IPS-18c (cell line): ENCODE results near the gene MBD6.
A peak's percentile ranks its signal among the peaks of the same experiment; 100 is the strongest.

ENCODE experiments used
- H3K4me3 ChIP-seq: 2 replicates; pipeline ENCODE4 v1.7.0; 2013; ENCODE audit warnings: low read depth, mild to moderate bottlenecking, low read length, moderate library complexity; ENCODE audit not compliant: insufficient read depth
- H3K9me3 ChIP-seq: one replicate; pipeline ENCODE4 v1.6.1; 2013; ENCODE audit warnings: mild to moderate bottlenecking, low read length, moderate library complexity; ENCODE audit not compliant: control insufficient read depth, insufficient read depth

The MBD6 gene

DNA sequence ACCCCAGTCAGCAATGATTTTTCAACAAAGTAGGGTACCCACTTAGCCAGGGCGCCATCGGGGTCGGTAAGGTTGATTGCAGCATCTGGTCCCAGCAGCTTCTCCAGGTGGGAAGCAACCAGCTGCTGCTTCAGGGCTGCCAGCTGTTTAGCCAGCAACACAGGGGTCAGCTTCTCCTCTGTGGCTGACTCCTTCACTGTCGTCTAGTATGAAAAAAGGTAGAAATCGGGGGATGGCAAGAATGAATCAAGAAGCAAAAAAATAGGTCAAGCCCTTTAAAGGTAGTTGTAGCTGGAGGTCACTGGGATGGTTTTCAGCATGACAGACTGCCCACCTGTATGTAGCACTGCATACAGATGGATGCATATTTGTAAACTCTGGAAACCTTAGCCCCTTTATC, 11.6 kb downstream of the MBD6 start:
- no peaks in the 10 kb centered on the region for H3K9me3 ChIP-seq
- no peak overlapping the region for H3K4me3 ChIP-seq

DNA sequence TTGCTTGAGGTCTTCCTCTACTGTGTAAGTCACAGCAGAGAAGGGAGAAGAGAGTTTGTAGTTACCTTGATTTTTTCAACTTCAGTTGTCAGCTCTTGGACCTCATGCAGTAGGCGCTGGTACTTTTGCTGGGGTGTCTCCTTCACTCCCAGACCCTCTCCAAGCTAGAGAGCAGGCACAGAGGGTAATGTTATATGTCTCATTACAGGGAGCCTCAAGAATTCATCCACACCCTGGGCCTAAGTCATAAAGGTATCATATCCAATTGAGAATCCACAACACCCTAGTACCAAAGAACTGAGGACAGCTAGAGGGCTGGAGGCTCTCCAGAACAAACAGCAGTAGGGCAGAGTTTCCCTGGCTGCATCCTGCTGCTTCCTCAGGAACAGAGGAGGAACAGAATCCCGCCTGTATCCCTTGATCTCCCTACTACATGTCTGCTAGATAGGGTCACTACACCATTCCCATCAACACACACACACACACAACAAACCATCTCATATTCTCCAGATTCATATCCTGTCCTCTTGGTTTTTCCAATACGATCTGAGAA, 12.4 kb downstream of the MBD6 start:
- H3K9me3 ChIP-seq = no peaks in the 10 kb centered on the region
- H3K4me3 ChIP-seq = no peak overlapping the region

DNA sequence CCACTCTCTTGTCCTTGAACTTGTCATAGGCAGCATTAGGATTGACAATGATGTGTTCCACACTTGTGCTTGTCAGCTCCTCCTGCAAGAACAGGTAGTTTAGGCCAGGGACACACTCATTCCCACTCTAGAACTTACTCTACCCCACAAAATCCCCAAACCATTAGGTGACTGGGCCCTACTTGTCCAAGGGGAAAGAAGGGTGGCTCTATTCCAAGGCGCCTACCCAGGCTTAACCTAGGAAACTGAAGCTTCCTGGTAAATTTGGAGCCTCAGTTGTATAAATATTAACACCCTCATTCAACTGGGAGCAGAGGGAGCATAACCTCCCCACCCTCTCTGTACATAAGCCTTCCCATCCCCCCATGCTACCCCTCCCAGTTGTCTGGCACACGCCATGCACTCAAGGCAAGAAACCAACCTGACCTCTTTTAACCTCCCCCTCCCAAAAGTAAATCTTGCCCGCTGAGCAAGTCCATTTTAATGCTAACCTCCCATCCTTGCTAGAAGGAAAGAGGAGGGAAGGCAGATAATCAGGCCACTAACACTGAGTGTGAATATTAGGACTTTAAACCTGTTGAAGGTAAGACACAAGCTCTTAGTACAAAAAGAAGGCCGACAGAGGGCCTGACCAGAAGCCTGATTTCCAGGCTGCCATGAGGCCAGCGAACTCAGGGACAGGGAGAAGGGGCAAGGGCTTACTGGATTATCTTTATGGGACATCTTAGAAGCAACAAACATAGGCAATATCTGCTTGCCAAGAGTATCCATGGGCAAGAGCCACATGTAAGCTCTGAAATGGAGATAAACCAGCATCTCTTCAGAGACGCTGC, 13.4 kb downstream of the MBD6 start:
- Histone ChIP-seq H3K9me3 (no peaks in the 10 kb centered on the region), H3K4me3 (no peak overlapping the region)

DNA sequence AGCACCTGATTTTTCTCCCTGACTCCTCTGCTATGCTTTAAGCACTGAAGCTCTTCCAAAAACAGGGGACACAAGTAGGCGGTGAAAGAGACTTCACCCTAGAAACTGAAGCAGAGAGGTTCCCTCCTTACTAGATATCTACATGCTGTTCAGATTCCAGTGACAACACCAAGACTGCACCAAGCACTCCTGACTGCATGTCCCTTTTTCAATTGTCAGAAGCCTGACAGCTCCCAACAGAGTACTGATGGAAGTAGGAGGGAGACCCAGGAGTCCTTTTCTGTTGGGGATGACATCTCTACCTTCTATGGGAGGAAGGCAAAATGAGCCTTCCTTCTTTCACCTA, 13.9 kb downstream of the MBD6 start:
- H3K4me3 ChIP-seq = no peak overlapping the region
- no peaks in the 10 kb centered on the region for H3K9me3 ChIP-seq

DNA sequence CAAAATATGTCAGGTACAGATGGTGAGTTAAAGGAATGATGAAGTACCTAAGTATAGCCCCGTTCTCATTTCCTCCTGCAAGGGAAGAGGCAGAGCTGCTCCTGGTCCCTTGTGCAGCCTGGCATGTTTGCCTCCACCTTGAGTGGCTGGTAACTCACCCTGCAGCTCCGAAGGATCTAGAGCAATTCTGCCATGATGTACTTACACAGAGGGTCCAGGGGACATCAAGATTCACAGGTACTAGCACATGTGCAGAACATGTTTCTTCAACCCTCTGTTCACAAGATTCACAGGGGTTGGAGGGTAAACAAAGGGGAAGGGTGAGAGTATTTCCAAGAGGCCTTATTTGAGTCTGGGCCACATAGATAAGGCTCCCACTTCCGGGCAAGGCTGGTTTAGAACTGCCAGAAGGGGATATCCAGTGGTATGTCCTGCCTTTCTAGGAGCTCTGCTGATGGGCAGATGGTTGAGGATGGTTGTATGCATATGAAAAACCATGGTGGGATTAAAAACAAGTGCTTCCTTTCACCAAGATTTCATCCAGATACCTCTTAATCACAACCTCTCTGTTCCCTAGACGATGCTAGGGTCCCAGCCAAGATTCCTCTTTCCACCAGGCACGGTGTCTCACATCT, 16.6 kb downstream of the MBD6 start:
- Histone ChIP-seq H3K4me3 (no peak overlapping the region), H3K9me3 (no peaks in the 10 kb centered on the region)

DNA sequence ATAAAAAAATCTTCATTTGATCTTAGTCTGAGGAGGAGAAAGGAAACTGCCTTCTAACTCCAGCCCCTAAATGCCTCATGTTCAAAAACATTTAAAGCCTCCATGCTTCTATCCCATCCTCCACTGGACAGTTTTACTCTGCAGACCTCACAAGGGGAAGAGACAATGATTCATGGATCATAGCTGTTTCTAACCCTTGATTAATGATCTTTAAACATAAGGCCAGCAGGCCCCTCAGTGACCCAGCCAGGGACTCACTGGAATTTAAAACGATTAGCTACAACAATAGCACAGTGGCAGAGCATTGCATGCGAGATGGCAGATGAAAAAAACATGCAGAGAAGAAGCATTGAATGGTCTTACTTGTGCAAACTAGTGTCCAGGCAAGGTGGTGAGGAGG, 18.4 kb downstream of the MBD6 start:
- no peak overlapping the region for H3K4me3 ChIP-seq
- no peaks in the 10 kb centered on the region for H3K9me3 ChIP-seq

DNA sequence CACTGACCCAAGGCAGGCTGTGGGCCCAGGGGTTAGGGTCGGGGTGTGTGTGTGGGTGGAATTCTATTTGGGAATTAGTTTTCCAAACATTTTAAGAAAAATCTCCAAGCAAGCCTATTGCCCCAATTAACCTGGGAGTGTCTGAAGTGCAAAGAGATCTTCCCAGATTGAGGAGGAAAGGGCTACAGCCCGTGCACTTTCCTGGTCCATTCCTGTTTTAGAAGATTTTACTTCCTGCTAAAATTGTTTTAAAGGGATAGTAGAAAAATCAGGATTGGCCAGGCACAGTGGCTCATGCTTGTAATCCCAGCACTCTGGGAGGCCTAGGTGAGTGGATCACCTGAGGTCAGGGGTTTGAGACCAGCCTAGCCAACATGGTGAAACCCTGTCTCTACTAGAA, 19.1 kb downstream of the MBD6 start:
- Histone ChIP-seq H3K9me3 (no peaks in the 10 kb centered on the region), H3K4me3 (no peak overlapping the region)

DNA sequence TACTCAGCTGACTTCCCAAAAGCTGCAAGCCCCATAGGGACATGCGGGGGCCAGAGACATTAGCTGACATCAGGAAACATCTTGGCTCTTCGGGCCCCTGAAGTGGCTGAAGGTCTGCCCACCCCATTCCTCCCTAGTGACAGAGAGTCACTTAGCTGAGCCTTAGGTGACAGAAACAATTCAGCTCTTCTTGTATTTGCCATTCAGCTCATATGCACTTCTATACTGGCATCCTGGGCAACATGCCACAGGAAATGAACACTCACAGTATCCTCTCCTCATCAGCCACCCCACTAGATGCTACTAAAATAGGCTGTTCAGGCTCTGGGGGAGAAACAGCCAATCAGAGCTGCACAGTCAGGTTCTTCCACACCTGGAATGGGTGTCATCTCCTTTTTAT, 21.0 kb downstream of the MBD6 start:
- H3K4me3 ChIP-seq = no peak overlapping the region

DNA sequence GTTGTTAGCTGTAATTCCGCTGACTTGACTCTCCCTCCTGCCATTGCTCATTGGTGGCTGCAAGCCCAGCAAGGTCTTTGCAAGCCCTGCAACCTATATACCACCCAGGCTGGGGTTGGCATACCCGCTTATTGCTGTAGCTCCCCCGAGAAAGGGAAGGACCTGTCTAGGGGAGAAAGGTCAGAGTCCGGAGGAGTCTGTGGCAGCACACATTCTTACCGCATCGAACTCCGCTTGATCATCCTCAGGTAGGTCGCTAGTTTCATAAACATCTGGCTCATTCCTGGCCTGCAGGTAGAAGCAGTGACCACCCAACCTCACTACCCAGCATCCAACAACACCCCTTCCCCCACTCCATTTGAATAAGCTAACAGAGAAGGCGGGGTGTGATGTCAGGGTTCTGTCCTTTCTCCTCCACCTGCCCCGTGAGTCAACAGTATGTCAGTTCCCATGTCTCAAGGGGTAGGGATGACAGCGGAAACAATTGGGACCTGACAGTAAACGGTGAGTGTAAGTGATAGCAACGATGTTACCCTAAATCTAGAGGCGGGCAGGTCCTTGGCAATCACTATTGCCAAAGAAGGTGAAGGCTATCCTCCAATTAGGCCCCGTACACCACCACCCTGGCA, 23.3 kb downstream of the MBD6 start:
- Histone ChIP-seq H3K9me3 (no peaks in the 10 kb centered on the region), H3K4me3 (peak overlapping the region; percentile 88)

More for the DNA sequence above, 21.0 kb downstream of the MBD6 start:
- H3K9me3 ChIP-seq = no peaks in the 10 kb centered on the region

DNA sequence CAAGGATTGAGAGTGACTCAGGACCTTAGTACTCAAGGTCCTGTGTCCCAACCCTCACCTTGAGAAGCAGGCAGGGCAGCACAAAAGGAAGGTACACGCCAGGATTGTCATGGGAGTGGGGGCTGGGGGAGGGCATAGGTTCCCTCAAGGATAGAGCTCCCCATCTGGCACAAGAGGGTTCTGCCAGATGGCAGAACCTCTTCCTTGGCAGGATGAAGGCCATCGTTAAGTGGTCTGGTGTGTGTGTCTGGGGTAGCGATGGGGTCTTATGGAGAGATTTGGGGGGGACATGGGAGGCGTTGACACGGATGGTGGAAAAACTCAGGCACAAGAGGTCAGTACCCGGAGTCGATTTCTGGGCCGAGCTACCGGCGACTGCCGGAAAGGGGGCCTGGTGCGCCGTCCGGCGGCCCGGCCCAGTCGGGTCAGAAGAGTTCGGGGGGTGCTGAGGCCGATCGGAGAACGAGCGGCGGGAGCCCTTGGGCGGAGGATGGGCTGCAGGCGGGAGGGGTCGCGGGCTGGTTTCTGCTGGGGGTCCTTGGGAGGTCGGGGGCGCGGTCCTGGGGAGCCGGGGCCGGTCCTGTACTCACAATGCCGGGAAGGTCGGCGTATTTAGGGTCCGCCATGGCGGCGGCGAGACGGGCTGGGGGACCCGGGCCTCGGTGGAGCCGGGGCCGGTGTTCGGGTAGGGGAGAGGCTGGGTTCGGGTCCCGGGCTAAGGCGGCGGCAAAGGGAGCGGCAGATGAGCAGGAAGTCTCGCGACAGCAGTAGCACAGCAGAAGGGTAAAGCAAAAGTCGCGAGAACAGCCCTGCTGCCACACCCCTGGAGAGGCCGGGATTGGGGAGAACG, 24.0 kb downstream of the MBD6 start, which contains the start of gene DCTN2:
Gene DCTN2, minus strand, starts transcription at position 755 of the 850 bp plus-strand sequence. Its CDS starts 129 bp downstream, at position 626.
- H3K9me3 ChIP-seq = no peaks in the 10 kb centered on the region

DNA sequence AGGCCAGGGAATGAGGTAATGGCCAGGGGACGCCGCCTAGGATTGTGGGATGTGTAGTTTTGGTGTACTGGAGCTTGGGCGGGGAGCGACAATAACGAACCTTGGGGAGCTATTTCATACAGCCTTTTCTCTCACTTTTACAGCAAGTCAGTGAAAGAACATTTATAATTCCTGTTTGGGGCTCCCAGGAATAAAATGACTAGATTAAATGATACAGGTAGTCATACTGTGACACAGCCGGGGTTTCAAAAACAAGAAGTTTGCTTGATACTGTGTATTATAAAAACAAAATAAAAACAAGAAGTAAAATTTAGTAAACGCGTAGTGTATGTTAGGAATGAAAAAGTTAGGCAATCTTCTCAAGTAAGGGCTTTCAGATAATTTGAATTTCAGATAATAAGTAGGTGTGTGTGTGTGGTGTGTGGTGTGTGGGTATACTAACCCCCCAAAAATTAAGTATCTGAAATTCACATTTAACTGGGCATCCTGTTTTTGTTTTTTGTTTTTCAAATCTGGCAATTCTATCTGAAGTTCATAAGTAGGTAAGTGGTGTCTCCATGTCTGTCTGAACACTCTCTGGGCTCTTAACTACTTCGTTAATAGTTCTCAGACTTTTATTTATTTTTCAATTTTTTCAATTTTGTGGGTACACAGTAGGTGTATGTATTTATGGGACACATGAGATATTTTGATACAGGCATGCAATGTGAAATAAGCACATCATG, 24.8 kb downstream of the MBD6 start:
- Histone ChIP-seq H3K9me3 (no peaks in the 10 kb centered on the region), H3K4me3 (no peak overlapping the region)

More for the DNA sequence above, 24.0 kb downstream of the MBD6 start, which contains the start of gene DCTN2:
- peak within 1 kb of the TSS; percentile 88 for H3K4me3 ChIP-seq

DNA sequence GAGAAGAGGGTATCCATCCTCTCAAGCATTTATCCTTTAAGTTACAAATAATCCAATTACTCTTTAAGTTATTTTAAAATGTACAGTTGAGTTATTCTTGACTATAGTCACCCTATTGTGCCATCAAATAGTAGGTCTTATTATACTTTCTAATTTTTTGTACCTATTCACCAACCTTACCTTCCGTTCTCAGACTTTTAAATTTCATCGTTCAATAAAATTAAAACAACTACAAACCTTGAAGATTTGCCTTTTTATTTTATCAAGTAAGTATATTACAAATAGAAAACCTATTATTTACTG, 25.3 kb downstream of the MBD6 start:
- Histone ChIP-seq H3K9me3 (no peaks in the 10 kb centered on the region), H3K4me3 (no peak overlapping the region)

DNA sequence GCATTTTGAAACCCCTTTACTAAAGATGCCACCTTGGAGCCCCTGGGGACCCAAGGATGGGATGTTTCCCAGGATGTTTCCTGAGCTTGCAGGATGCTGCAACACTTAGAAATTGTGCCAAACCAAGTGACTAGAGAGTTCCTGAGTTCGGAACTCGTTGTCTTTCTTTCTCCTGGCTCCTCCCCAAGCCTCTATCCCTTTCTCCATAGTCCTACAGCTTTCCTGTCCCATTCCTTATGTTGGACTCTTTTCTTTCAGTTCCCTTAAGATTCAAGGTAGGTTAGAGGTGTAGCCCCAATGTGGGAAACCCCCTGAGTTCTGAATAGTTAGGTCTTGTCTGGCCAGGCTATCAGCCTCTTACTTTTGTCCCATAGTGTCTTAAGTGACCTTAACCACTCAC, 25.9 kb downstream of the MBD6 start:
- no peaks in the 10 kb centered on the region for H3K9me3 ChIP-seq

DNA sequence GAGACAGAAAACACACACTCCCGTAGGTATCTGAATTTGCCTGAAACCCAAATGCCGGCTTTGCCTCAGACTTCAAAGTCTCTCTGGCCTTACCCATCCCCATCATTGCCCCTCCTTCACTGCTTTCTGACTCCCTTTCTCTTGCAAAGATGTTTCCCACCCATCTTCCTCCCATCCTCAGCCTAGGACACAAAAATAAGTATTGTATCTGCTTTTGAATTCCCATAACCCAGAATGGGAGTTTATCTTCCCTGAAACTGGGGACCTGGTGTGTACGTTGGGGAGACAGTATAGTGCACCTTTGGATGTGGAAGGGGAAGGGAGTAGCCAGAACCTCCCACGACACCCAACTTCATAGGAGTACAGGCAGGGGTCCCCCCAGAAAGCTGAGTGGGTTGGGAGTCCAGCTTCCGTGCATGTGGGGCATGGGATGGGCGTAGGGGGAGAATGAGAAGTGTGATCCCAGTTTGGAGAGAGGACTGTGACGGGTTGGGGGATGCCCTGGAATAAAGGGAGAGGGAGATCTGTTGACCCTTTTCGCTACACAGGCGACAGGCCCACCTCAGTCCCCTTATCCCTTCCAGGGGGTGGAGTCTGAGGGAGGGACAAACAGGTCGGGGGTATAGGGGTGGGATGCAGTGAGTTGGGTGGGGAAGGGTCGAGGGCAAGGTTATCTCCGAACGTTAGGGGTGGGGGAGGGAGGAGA, 26.7 kb downstream of the MBD6 start:
- Histone ChIP-seq H3K4me3 (peak overlapping the region; percentile 85; the same call in 1 of the 2 replicates), H3K9me3 (no peaks in the 10 kb centered on the region)

More for the DNA sequence above, 25.9 kb downstream of the MBD6 start:
- no peak overlapping the region for H3K4me3 ChIP-seq

DNA sequence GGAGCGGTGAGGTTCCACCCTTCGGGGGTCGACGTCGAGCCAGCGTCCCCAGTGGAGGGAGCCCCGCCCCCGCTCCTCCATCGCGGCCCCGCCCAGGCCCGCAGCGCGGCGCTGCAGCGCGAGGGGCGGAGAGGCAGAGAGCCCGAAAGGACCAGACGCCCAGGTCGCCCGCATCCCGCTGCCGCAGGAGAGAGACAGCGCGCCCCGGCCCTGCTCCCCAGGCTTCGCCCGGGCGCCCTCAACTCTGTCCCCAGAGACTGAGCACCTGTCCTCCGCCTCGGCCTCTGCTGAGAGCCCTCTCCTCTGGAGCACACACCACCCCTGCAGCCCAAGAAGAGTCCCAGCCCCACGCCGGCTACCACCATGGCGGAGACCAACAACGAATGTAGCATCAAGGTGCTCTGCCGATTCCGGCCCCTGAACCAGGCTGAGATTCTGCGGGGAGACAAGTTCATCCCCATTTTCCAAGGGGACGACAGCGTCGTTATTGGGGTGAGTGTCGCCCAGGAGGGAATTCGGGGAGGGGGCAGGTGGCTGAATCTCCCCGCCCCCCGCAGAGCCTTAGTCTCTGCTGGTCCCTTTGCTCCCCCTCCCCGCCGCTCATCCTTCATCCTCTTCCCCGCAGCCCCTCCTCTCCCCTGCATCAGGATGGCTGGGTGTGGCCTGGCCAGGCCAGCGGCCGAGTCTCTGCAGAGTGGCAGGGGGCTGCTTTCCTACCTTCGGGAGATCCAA, 27.5 kb downstream of the MBD6 start, which contains the start of gene KIF5A:
Gene KIF5A, plus strand, starts transcription at position 136 of the 732 bp plus-strand sequence. Its CDS starts 228 bp downstream, at position 364.
- Histone ChIP-seq H3K4me3 (peak within 1 kb of the TSS; percentile 85), H3K9me3 (no peaks in the 10 kb centered on the region)
